ENCODE results near the gene VKORC1.

DNA sequence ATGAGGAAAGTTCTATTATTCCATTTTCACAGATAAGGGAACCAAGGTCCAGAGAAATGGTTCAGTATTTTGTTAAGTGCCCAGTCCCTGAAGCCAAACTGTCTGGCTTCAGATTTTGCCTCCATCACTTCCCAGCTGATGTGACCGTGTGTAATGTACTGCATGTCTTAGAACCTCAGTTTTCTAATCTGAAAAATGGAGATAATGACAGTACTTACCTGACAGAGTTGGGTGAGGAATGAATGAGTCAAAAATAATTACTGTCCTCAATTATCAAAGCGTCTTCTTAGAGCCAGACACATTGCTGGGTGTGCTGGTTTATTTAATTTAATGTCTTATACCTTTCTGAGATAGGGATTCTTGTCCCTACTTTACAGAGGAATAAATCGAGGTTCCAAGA lies 27.3 kb downstream of the VKORC1 start:
- TF ChIP-seq CTCF (IDR thresholded peaks at IDR 0.05) = no peak
- TF ChIP-seq POLR2A (IDR thresholded peaks at IDR 0.05; ENCODE audit: low read length) = no peak
- TF ChIP-seq RCOR1 (IDR thresholded peaks at IDR 0.05; ENCODE audit: low read depth, low read length) = no peak
- TF ChIP-seq POLR2AphosphoS2 (conservative IDR thresholded peaks at IDR 0.05; ENCODE audit: low read length) = no peak
- TF ChIP-seq, protein P1, sequence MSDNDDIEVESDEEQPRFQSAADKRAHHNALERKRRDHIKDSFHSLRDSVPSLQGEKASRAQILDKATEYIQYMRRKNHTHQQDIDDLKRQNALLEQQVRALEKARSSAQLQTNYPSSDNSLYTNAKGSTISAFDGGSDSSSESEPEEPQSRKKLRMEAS (IDR thresholded peaks at IDR 0.05) = no peak
- TF ChIP-seq SMC3 (IDR thresholded peaks at IDR 0.05) = no peak
- no peak for TF ChIP-seq KDM1A (IDR thresholded peaks at IDR 0.05; ENCODE audit: low read depth)
- TF ChIP-seq, protein P2, sequence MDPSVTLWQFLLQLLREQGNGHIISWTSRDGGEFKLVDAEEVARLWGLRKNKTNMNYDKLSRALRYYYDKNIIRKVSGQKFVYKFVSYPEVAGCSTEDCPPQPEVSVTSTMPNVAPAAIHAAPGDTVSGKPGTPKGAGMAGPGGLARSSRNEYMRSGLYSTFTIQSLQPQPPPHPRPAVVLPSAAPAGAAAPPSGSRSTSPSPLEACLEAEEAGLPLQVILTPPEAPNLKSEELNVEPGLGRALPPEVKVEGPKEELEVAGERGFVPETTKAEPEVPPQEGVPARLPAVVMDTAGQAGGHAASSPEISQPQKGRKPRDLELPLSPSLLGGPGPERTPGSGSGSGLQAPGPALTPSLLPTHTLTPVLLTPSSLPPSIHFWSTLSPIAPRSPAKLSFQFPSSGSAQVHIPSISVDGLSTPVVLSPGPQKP (IDR thresholded peaks at IDR 0.05; ENCODE audit: low read depth, low read length) = no peak
- no peak for TF ChIP-seq CBX8 (IDR thresholded peaks at IDR 0.05)
- TF ChIP-seq PHF8 (IDR thresholded peaks at IDR 0.05; ENCODE audit: borderline replicate concordance, low read depth) = no peak
- TF ChIP-seq HDAC2 (IDR thresholded peaks at IDR 0.05) = no peak
- no peak for TF ChIP-seq EP300 (IDR thresholded peaks at IDR 0.05)
- TF ChIP-seq MAZ (IDR thresholded peaks at IDR 0.05; ENCODE audit: borderline replicate concordance, low read depth, low read length) = no peak
- TF ChIP-seq GATA3 (IDR thresholded peaks at IDR 0.05; ENCODE audit: borderline replicate concordance) = no peak
